ENCODE results near the gene SEC16B. TPM values are rescaled to one million over a fixed set of nuclear protein-coding genes. Genes with fewer than 3 reads are reported as not detected.

SEC16B gene
- total RNA-seq, 1 experiment from 2014 or later: 0.39 TPM

DNA sequence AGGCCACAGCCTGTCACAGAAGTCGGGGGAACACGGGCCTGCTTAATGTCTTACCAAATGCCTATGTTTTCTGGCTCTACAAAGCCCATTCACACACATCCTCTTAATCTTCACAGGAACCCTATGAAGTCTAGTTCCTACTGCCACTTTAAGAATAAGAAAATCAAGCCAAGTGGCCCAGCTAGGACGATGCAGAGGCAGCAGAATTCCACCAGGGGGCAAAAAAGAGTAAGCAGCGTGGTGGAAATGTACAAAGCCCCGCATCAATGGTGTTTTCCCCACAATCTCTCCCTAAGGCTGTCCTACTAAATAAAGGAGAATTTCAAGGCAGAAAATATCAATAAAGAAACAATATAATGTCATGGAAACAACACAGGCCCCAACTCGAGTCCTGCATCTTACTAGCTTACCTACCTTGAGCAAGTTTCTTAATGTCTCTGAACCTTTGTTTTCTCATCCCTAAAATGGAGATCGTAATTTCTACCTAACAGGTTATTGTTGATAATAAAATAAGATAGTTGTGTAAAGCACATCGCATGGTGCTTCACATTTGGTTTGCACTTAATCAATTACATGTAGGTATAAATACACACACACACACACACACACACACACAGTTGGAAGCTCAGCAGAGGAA is 21.4 kb downstream of the SEC16B start:
- peak; percentile 78 for ATAC-seq
- intact Hi-C loops (cut with micrococcal nuclease; ENCODE audit: unreplicated experiment): loop anchor here (5.0 kb wide), 2 partner anchors 166 to 1051 kb away; no protein-coding TSS in a partner anchor
- peak; percentile 62 for DNase-seq (ENCODE audit: low read depth, low spot score)

DNA sequence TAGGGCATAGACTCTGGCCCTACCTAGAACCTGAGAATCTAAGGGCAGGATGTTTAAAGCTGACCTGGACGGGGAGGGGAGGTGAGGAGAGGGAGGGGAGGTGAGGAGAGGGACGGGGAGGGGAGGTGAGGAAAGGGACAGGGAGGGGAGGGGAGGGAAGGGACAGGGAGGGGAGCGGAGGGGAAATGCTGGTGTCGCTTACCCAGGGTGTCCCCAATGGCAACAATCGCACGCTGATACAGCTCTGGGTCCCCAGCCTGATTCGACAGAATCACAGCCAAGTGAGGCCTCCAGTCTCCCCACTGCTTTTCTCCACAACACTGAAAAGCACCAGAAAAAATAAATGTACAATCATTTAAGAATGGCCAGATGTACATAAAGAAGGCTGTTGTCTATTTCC is 22.2 kb downstream of the SEC16B start:
- BruUV-seq (replicated peaks): no TSS peak
- Histone ChIP-seq H3K9me3 (ENCODE audit: control insufficient read depth, insufficient read depth, low read depth, low read length) (no peaks in the 10 kb centered on the region), H3K27ac (ENCODE audit: low read length) (no peak overlapping the region), H3K4me1 (ENCODE audit: control insufficient read depth, insufficient read depth, low read length) (no peaks in the 10 kb centered on the region), H3K4me3 (ENCODE audit: low read depth in 2 of 2, low read length in 2 of 2) (no peak overlapping the region), H3K27me3 (ENCODE audit: control insufficient read depth, insufficient read depth, low read length) (no peaks in the 10 kb centered on the region), H3K36me3 (ENCODE audit: control insufficient read depth, insufficient read depth, low read length) (no peaks in the 10 kb centered on the region)
- ATAC-seq (no peak), DNase-seq (ENCODE audit: low read depth, low spot score) (no peak)
- in situ Hi-C loops (cut with HindIII; ENCODE audit: low pct_unique_long_range_greater_than_20kb, low sequenced_read_pairs): no loop called here
- TF ChIP-seq TCF7L2 (IDR thresholded peaks at IDR 0.05; ENCODE audit: low read depth, low read length) (no peak), SIN3A (IDR thresholded peaks at IDR 0.05; ENCODE audit: borderline replicate concordance, insufficient read depth, low read depth, low read length) (no peak), POLR2AphosphoS5 (IDR thresholded peaks at IDR 0.05; ENCODE audit: low read depth, low read length) (no peak)
- TF ChIP-seq, protein P1, sequence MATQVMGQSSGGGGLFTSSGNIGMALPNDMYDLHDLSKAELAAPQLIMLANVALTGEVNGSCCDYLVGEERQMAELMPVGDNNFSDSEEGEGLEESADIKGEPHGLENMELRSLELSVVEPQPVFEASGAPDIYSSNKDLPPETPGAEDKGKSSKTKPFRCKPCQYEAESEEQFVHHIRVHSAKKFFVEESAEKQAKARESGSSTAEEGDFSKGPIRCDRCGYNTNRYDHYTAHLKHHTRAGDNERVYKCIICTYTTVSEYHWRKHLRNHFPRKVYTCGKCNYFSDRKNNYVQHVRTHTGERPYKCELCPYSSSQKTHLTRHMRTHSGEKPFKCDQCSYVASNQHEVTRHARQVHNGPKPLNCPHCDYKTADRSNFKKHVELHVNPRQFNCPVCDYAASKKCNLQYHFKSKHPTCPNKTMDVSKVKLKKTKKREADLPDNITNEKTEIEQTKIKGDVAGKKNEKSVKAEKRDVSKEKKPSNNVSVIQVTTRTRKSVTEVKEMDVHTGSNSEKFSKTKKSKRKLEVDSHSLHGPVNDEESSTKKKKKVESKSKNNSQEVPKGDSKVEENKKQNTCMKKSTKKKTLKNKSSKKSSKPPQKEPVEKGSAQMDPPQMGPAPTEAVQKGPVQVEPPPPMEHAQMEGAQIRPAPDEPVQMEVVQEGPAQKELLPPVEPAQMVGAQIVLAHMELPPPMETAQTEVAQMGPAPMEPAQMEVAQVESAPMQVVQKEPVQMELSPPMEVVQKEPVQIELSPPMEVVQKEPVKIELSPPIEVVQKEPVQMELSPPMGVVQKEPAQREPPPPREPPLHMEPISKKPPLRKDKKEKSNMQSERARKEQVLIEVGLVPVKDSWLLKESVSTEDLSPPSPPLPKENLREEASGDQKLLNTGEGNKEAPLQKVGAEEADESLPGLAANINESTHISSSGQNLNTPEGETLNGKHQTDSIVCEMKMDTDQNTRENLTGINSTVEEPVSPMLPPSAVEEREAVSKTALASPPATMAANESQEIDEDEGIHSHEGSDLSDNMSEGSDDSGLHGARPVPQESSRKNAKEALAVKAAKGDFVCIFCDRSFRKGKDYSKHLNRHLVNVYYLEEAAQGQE (IDR thresholded peaks at IDR 0.05; ENCODE audit: insufficient read depth in 1 of 2, low read depth in 2 of 2, low read length in 1 of 2): no peak
- TF ChIP-seq, protein P2, sequence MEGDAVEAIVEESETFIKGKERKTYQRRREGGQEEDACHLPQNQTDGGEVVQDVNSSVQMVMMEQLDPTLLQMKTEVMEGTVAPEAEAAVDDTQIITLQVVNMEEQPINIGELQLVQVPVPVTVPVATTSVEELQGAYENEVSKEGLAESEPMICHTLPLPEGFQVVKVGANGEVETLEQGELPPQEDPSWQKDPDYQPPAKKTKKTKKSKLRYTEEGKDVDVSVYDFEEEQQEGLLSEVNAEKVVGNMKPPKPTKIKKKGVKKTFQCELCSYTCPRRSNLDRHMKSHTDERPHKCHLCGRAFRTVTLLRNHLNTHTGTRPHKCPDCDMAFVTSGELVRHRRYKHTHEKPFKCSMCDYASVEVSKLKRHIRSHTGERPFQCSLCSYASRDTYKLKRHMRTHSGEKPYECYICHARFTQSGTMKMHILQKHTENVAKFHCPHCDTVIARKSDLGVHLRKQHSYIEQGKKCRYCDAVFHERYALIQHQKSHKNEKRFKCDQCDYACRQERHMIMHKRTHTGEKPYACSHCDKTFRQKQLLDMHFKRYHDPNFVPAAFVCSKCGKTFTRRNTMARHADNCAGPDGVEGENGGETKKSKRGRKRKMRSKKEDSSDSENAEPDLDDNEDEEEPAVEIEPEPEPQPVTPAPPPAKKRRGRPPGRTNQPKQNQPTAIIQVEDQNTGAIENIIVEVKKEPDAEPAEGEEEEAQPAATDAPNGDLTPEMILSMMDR (IDR thresholded peaks at IDR 0.05): no peak
- ChIA-PET CTCF (interaction anchor here (0.5 kb wide), 1 partner anchor 163 kb away, joined by 3 read pairs; no protein-coding TSS in a partner anchor), POLR2A (no interaction called here)
- intact Hi-C loops (cut with micrococcal nuclease; ENCODE audit: unreplicated experiment): loop anchor here (5.0 kb wide), 2 partner anchors 165 to 1050 kb away; no protein-coding TSS in a partner anchor

More for the DNA sequence above, 21.4 kb downstream of the SEC16B start:
- no peaks in the 10 kb centered on the region for H3K27me3 ChIP-seq (ENCODE audit: control insufficient read depth, insufficient read depth, low read length)
- no peak overlapping the region for H3K27ac ChIP-seq (ENCODE audit: low read length)
- H3K4me1 ChIP-seq (ENCODE audit: control insufficient read depth, insufficient read depth, low read length): no peaks in the 10 kb centered on the region
- H3K9me3 ChIP-seq (ENCODE audit: control insufficient read depth, insufficient read depth, low read depth, low read length): no peaks in the 10 kb centered on the region
- TF ChIP-seq, protein P1 (IDR thresholded peaks at IDR 0.05; ENCODE audit: insufficient read depth in 1 of 2, low read depth in 2 of 2, low read length in 1 of 2): no peak
- TF ChIP-seq POLR2AphosphoS5 (IDR thresholded peaks at IDR 0.05; ENCODE audit: low read depth, low read length) (no peak), SIN3A (IDR thresholded peaks at IDR 0.05; ENCODE audit: borderline replicate concordance, insufficient read depth, low read depth, low read length) (no peak), TCF7L2 (IDR thresholded peaks at IDR 0.05; ENCODE audit: low read depth, low read length) (0 out of 2 replicates have a peak, but pooled peaks have one; percentile 29)
- TF ChIP-seq, protein P2 (IDR thresholded peaks at IDR 0.05): peak; percentile 95
- H3K36me3 ChIP-seq (ENCODE audit: control insufficient read depth, insufficient read depth, low read length): no peaks in the 10 kb centered on the region
- CTCF ChIA-PET: interaction anchor here (0.6 kb wide), 1 partner anchor 144 kb away, joined by 3 read pairs; no protein-coding TSS in a partner anchor
- BruUV-seq (replicated peaks): no TSS peak
- POLR2A ChIA-PET: no interaction called here
- no peak overlapping the region for H3K4me3 ChIP-seq (ENCODE audit: low read depth in 2 of 2, low read length in 2 of 2)
- in situ Hi-C loops (cut with HindIII; ENCODE audit: low pct_unique_long_range_greater_than_20kb, low sequenced_read_pairs): no loop called here

Measured in Panc1 (cell line).